GM19099 (cell line): Measurements from ENCODE around the gene CTBP2.

Source experiments
- POLR2A ChIP-seq: IDR thresholded peaks from 3 replicates; pipeline ENCODE4 v1.6.1; 2011; ENCODE audit warnings: low read depth; ENCODE audit not compliant: insufficient read length; ENCODE audit errors: extremely low read depth

The CTBP2 gene

DNA sequence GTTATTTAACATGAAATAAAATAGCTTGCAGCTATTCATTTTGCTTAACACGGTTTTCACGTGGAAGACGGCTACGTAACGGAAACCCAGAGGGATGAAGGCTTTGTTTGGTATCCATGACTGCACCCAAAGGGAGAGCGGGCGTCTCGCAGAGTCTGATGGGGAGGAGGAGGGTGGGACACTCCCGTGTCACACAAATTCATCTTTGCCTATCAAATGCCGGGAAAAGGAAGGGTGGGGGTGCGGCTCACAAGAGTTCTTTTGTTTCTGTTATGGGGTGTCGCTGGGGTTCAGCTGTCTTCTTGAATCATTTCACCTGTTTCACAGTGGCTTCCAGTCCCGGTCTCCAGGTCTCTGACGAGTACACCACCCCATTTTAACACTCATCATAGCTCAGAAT is 110.0 kb downstream of the CTBP2 start:
- no peak for TF ChIP-seq POLR2A

DNA sequence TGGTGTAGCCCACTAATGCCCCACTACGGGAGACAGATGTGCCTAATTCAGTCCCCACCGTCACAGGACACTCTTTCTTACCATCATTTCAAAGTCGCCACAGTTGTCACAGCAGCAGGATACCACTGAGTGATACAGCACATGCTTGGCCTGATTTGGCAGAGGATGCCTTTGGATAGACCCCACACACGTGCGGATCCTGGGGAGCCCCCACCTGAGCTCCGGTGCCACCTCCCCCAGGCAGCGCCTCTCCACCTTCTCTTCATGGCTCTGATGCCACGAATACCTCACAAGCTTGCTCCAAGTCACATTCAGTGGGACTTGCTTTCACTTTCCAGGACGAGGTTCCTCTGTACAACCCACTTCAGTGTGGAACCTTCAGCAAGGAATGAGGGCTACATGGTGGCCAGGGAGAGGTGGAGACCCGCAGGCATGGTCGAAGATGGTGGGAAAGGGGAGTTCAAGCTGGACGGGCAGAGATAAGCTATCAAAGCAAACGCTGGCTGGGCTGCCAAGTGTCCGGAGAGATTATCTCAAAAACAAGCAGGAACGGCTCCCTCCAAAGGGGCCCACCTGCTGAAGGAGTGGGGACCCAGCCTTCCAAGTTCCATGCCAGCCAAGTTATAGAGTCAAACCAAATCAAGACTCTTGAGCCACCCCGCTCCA is 111.0 kb downstream of the CTBP2 start:
- no peak for TF ChIP-seq POLR2A

DNA sequence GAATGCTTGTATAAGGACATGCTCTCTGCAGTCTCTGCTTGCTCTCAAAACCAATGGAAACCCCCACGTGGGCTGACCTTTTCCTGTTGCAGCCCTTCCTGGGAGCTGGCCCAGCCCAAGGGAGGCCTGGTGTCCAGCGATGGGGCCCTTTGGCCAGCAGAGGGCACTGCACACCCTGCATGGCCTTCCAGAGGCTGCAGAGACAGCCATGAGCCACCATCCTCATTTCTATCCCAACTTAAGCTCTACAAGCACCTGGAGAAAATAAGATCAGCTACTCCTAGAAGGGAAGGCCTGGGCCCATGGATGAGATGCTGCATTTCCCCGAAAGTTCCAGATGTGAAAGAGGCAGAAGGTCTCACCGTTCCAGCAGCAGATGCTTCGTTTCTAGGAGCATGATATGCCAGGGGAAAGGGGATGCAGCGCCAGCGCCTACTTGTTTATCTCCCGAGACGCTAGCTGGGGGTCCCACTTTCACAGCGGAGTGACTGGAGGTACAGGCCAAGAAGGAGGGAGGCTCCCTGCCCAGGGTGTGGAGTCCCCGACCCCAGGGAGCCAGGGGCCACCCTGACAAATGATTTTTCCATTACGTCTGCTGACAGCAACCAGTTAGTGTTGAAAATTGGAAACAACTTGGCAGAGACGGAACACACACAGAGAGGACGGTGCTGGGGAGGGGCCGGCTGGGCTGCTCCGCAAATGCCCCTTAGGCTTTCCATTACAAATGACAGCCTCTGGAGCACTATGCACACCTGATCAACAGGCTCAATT is 112.1 kb downstream of the CTBP2 start:
- no peak for TF ChIP-seq POLR2A

DNA sequence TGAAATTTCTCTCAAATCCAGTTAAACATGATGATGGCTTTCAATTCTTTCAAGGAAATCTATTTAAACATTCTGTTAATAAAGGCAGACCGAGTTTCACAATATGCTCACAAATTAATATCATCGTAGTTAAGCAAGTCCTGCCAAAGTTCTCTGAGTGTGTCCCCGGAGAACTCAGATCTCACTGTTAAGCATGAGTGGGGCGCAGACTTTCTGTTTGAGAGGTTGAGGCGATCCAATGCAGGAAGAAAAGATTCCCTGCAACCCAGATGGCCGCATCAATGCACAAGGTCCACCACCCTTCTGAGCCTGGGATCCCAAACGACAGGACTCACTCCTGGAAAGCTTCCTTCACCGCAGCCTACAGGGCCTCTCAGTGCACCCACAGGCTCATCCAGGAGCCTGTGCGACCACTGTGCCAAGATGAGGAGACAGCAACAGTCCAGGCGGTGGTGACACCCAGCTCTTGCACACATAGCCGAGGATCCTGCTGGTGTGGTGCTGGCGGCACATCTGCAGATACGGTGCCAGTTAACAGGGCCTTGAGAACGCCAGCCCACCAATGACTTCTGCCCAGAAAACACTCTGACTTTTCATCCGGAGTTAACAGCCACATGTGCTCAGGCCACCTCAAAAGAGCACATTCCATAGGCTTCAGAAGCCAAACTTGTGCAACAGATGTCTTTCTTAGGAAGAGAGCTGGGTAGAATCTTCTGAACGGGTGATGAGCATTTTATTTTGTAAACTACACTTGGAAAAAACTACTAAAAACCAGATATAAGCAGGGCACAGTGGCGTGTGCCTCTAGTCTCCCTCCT is 116.3 kb downstream of the CTBP2 start:
- no peak for TF ChIP-seq POLR2A

DNA sequence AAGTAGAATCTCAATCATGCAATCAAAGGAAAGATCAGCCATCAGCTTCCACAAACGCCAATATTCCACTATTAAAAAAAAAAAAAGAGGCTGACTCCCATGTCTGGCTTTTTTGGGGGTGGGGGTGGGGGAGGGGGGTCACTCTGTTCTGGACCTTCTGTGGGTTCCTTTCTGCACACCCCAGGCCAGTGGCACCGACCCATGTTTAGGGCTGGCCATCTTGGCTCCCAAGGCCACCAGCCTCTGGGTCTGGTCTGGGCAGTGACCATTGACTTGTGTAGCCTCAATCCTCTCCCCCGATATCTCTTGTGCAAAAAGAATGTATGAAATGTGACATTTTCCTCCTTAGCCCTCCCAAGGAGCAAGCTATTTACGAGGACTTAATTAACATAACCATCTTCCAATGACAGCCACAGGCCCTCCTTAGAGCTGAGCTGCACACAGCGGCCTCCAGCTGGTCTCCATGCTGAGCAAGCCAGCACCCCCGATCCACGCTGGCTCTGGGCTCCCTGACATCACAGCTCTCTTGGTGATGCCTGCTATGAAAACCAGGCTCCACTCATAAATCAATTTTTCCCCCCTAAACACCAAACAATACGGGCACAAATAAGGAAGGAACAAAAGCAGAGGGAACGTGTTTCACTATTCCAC is 118.4 kb downstream of the CTBP2 start:
- TF ChIP-seq POLR2A, result no peak

DNA sequence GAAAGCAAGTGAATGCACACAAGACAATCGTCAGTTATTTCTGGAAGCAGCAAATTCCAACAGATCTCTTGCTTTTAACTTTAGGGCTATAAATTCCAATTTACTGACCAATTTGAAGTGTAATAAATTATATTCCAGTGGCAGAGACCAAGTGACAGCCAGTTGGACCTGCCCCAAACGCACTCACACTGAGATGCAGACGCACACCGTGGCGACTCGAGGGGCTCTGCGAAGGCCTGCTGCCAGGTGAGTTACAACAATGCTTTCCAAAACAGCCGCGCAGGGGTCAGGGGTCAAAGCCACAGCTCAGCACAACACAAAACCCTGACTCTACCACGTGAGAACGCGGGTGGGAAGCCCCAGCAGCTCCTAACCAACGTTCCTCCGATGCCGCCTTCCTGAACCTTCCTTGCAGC is 121.0 kb downstream of the CTBP2 start:
- no peak for TF ChIP-seq POLR2A

DNA sequence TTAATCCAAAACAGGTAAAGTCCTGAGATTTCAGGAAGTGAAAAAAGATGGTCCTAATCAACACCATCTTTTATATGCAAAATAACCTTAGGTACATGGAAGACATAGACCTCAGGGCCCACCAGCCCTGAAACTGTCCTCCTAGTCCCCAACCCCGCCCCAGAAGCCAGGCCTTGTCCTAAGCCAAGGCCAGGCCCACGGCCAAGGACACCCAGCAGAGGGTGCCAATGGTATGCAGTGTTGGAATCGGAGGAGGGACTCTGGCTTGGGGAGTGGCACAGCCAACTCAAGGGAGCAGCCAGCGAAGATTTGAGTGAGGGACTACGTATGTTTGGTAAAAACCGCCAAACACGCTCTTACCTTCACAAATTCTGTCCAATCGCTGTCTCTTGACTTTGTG is 121.7 kb downstream of the CTBP2 start:
- no peak for TF ChIP-seq POLR2A

DNA sequence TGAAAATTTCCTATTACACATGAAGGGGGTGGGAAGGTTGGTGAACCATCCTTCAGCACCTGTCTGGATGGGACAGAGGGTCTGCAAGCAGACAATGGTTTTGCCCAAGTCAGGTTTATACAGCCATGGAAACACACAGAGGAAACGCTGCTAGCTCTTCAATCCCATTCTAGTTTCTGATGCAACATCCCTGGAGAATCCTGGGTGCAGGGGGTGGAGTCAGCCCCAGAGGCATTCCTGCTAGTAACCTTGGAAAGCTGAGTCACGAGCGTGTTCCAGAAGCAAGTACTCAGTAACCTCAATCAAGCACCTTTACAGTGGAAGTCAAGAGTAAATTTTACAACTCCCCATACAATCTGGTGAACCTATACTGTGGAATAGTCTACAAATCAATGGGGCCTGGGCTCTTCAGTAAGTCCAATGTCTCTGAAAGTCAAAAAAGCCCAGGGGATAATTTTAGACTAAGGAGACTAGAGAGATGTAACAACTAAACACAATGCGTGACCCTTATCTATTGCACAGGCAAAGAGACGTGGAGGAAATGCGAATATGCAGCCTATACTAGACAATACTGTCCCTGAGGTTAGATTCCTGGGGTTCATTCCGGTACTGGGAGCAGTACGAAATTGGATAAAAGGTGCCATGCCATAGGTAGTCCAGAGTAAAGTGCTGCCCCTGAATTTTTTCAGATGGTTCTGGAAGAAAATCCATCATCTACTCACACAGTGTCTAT is 123.1 kb downstream of the CTBP2 start:
- TF ChIP-seq POLR2A, result no peak

DNA sequence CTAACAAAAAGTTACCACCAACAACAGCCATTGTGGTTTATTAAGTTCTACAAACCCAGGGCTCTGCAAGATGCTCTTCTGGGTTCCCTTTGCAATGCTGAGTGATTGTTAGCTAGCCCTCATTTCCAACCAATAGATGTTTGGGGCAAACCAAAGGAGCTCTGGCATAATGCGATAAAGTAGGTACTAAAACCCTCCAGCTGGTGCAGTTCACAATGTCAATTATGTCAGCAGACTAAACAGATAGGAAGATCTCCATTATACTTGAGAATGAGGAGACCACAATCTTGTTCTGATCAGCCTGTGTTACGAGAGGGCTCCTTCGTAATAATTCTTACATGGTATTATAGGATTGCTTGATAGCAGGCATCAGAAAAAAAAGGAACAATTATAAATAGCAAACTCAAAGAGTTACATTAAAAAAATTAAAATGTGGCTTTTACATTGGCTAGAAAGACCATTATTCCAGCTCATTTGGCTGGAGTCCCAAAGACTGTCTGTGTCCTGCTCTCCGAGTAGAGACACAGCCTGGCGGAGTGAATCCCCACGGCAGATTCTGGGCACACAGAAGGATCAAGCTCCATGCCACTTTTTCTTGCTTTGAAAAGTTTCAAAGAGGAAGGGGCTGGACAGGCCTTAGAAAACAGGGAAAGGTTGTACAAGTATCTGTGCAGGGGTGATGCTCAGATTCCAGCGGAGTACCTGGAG is 124.6 kb downstream of the CTBP2 start:
- TF ChIP-seq POLR2A, result no peak

DNA sequence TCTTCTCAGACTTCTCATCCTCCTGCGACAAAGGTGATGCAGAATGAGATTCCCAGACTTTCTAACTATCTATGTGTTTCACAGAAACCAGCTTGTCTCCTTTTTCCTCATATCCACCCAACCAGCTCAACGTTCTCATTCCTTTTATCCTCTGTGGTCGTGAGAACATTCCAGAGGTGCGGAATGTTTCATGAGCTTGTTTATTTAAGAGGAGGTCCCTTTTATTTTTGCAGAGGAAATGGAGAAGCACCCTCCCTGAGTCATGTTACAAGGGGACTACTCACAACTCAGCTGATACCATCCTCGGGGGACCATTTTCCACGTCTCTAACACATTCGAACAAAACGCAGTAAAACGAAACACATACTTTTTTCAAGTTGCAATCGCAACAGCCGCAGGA is 125.2 kb downstream of the CTBP2 start:
- TF ChIP-seq POLR2A, result no peak

DNA sequence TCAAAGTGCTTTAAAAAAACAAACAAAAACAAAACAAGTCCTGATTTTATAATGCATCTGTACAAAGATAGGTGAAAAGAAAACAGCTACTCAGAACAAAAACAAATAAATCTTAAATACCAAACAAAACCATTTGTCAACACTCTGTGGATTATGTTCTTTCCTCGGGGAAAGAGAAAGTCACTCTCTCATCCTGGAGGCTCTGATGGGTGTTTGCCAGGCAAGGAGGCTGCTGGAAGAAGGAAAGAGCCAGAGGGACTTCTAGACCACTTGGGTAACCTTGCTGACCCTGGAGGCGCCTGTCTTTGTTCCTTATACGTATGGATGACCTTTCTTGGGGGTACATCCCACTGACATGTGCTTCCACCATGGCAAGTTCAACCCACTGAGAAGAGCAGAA is 125.7 kb downstream of the CTBP2 start:
- no peak for TF ChIP-seq POLR2A

DNA sequence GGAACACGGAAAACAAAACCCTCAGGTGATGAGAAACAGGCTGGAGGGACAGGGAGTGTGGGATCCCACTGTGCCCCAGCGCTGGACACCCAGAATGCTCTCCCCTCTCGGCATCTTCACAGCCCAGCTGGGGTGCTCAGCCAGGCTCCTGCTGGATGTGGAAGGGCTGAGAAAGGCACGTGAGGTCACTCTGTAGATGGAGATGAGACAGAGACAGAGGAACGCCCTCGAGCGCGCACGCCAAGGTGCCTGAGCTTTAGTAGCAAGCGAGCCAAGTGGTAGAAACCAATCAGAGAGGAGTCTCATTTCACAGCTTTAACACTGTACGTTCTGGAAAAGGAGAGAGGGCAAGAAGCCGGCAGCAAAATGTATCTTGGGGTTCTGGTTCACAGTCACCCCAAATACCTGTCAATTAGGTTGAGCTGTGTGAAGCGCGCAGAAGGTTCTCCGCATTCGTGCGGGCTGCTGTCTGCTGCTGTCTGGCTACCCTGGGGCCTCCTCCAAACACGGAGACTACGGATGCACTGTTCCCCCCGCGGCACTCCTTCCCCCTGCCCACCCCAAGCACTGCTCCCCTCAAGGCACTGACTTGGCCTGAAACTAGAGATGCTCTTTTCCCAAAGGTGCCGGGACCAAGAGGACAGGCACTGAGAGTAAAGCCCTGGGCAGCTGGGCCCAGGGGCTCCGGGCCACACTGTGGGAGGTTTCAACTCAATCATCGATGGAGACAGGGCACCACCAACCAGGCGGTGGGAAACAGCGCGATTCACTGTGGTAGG is 127.0 kb downstream of the CTBP2 start:
- no peak for TF ChIP-seq POLR2A

DNA sequence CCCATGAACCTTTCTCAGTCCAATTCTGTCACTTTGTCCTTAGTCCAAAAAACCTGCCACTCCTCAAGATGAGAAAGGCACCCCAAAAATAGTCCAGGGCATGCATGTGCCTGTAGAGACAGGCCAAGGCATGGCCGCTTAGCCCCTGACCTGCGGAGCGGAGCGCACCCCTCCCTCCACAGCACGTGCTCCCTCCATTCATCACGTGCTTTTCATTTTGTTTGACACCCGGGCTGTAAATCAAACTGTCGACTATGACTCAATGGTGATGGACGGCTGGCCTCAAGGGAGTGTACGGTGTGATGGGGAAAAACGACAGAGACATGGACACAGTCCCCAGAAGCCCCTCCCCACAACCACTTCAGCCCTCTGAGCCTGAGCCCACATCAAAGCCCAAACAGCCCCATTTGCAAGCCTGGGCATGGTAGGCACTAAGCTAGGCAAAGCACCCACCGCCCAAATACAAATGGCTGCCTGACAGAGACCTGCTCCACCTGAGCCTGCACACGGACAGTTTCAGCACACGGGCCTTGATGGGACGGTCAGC is 127.8 kb downstream of the CTBP2 start:
- TF ChIP-seq POLR2A, result no peak
